Neutrophil (primary cell): ENCODE results near the gene PLEKHM3.

ENCODE experiments used
- H3K27ac ChIP-seq: fragments of 200-600 bp; sonication (generic); 2 replicates; pipeline ENCODE4 v1.5.1; 2016; ENCODE audit warnings: mild to moderate bottlenecking, moderate library complexity
- H3K27me3 ChIP-seq: fragments of 200-600 bp; sonication (generic); 2 replicates; pipeline ENCODE4 v1.6.0; 2016; ENCODE audit warnings: mild to moderate bottlenecking
- H3K36me3 ChIP-seq: fragments of 200-600 bp; sonication (generic); 2 replicates; pipeline ENCODE4 v1.5.1; 2017
- H3K4me1 ChIP-seq, 2 experiments: fragments of 200-600 bp in 1 of 2; sonication (generic) in 1 of 2; 1 replicate in 1 of 2; 2 replicates in 1 of 2; pipeline versions ENCODE4 v1.5.1 to v1.6.1; 2013 to 2016; ENCODE audit warnings: low read depth in 1 of 2, low read length in 1 of 2, mild to moderate bottlenecking in 1 of 2, moderate library complexity in 1 of 2; ENCODE audit not compliant: control insufficient read depth in 1 of 2, insufficient read depth in 1 of 2
- H3K4me3 ChIP-seq, 2 experiments: fragments of 200-600 bp in 1 of 2; sonication (generic) in 1 of 2; 1 replicate in 1 of 2; 2 replicates in 1 of 2; pipeline ENCODE4 v1.5.1; 2013 to 2016; ENCODE audit warnings: low read depth in 1 of 2, low read length in 1 of 2, mild to moderate bottlenecking in 1 of 2, moderate library complexity in 1 of 2
- H3K9me3 ChIP-seq: fragments of 200-600 bp; sonication (generic); 2 replicates; pipeline ENCODE4 v1.5.1; 2016
- CTCF ChIP-seq: fragments of 200-600 bp; sonication (generic); IDR thresholded peaks from 2 replicates; pipeline ENCODE4 v1.5.1; 2016; ENCODE audit warnings: antibody characterized with exemption

The PLEKHM3 gene

DNA sequence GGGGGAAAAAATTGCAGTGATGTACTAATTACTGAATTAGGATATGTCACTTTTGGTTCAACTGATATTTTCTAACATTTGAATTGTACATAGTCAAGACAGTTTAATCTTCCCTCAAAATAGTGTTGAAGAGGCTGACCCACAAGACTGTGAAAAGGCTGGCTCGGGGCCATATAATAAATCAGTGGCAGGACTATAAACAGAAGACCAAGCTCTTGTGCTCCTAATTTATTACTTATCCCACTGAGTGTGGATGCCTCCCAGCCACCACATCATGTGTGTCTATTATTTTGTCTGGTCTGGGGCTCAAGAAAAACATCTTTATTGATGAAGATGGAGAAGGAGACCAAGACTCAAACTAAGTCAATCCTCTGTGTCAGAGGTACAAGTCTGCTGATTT is 64.4 kb downstream of the PLEKHM3 start:
- no peak for TF ChIP-seq CTCF
- Histone ChIP-seq H3K4me3 (no peak overlapping the region), H3K4me1 (peaks cover 5 to 6% of the 10 kb centered on the region in 2 experiments), H3K27me3 (no peaks in the 10 kb centered on the region), H3K27ac (no peak overlapping the region), H3K36me3 (no peaks in the 10 kb centered on the region), H3K9me3 (no peaks in the 10 kb centered on the region)

- H3K9me3 ChIP-seq: no peaks in the 10 kb centered on the region
- TF ChIP-seq CTCF: no peak
- H3K4me3 ChIP-seq: no peak overlapping the region
- no peak overlapping the region for H3K27ac ChIP-seq
- H3K36me3 ChIP-seq: no peaks in the 10 kb centered on the region
- peaks cover 5 to 6% of the 10 kb centered on the region in 2 experiments for H3K4me1 ChIP-seq
- H3K27me3 ChIP-seq: no peaks in the 10 kb centered on the region
Measured at GRCh38 chr2:207960090-207960489, 65.2 kb downstream of the PLEKHM3 start.

DNA sequence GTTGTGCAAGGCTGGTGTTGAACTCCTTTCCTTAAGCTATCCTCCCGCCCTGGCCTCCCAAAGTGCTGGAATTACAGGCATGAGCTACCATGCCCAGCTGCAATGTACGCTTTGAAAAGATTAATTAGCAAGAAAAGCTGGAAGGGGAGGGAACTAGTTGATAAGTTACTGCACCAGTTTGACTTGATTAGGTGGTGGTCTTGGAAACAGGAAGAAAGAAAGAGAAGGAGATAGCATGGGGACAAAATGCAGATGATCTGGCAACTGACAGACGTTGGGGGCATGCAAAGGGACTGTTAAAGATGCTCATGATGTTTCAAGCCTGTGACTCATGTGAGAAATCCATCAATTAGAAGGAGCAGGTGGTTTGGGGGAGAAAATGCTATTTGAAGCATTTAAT is 68.6 kb downstream of the PLEKHM3 start:
- H3K4me1 ChIP-seq: peaks cover 5 to 6% of the 10 kb centered on the region in 2 experiments
- H3K36me3 ChIP-seq: no peaks in the 10 kb centered on the region
- H3K27ac ChIP-seq: no peak overlapping the region
- no peak for TF ChIP-seq CTCF
- no peaks in the 10 kb centered on the region for H3K9me3 ChIP-seq
- H3K4me3 ChIP-seq: no peak overlapping the region
- H3K27me3 ChIP-seq: no peaks in the 10 kb centered on the region

DNA sequence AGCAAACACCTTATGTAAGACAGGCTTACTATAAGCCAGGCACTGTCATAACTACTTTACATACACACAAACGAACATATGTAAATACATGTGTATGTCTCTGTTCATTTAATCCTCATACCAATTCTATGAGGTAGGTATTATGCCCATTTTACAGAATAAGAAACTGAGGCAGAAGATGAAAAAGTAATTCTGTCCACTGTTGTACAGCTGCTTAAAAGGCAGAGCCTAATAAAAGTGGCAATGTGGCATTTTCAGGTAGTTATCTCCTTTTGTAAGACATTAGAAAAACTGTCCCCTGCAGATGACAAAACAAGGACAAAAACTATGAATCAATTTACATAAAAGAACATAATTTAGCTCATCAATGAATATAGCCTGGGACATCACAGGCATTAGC is 69.9 kb downstream of the PLEKHM3 start:
- Histone ChIP-seq H3K36me3 (no peaks in the 10 kb centered on the region), H3K27ac (no peak overlapping the region), H3K27me3 (no peaks in the 10 kb centered on the region), H3K9me3 (no peaks in the 10 kb centered on the region), H3K4me3 (no peak overlapping the region), H3K4me1 (peaks cover 3 to 4% of the 10 kb centered on the region in 2 experiments)
- no peak for TF ChIP-seq CTCF

DNA sequence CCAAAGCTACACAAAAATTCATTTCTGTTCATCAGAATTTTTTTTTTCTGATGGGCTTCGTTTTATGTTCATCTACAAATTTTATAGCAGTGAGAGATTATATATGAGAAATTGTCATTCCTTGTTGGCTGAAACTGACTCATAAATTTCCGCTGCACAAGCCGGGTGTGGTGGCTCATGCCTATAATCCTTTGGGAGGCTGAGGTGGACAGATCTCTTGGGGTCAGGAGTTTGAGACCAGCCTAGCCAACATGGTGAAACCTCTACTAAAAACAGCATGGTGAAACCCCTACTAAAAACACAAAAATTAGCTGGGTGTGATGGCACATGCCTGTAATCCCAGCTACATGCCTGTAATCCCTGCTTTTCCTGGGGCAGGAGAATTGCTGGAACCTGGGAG is 72.0 kb downstream of the PLEKHM3 start:
- H3K27ac ChIP-seq: no peak overlapping the region
- TF ChIP-seq CTCF: no peak

More for the DNA sequence above, 72.0 kb downstream of the PLEKHM3 start:
- H3K27me3 ChIP-seq: no peaks in the 10 kb centered on the region
- H3K4me3 ChIP-seq: no peak overlapping the region
- no peaks in the 10 kb centered on the region for H3K9me3 ChIP-seq
- H3K36me3 ChIP-seq: no peaks in the 10 kb centered on the region
- no peaks in the 10 kb centered on the region for H3K4me1 ChIP-seq
